Activated CD4-positive, alpha-beta T cell treated with anti-CD3 and anti-CD28 coated beads for 4 hours (primary cell): ENCODE results near the gene NQO1.

ENCODE experiments used
- DNase-seq, 2 donors: peaks; one replicate each; pipeline ENCODE4 v3.0.0-alpha.2; 2020

Gene NQO1

DNA sequence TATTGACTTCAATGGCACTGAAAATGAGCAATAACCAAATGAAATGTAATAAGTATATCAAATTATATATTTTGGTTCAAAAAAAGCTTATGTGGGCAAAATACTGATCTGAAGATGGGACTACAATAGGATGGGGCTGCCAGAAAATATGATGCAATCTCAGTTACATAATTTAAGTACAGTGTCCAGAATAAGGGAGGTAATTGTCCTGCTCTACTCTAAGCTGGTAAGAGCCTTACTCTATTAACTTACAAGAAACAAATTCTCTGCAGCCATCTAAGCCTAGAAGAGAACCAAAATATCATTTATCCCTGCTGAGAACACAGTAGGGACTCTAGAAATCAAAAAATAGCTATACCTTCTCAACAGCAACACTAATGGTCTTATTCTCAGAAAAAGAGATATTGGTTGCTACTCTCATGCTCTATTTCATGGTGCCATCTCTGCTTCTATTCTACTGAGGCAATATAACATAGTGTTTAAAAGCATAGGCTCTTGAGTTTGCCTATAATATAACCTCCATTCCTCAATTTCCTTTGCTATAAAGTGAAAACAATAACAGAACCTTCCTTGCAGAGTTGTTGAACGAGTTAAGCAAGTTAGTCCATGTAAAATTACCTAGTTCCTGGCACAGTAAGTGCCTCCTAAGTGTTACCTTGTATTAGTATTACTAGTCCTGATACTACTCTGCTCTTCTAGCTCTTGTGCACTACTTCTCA, 19.9 kb downstream of the NQO1 start:
- no peak for DNase-seq

DNA sequence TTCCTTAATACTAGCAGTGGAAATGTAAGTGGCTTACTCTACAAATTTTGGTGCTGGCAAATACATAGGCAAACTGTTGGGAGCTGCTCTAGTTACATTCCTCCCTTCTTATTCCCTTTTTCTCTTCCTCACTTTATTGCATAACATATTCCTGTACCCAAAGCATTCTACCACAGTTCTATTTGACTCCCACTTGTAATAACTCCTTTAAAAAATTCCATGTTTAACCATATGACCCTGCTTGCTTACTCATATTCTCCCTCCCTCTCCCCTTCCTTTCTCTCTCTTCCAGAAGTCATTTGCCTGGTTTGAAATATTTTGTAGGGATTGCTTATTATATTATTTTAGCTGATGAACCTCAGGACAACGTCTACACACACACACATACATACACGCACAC, 22.7 kb downstream of the NQO1 start:
- no peak for DNase-seq

GRCh38 chr16:69701866-69702265, 24.5 kb downstream of the NQO1 start:
- DNase-seq = no peak

- DNase-seq = no peak
Observed at GRCh38 chr16:69701452-69701851, 24.9 kb downstream of the NQO1 start.

DNA sequence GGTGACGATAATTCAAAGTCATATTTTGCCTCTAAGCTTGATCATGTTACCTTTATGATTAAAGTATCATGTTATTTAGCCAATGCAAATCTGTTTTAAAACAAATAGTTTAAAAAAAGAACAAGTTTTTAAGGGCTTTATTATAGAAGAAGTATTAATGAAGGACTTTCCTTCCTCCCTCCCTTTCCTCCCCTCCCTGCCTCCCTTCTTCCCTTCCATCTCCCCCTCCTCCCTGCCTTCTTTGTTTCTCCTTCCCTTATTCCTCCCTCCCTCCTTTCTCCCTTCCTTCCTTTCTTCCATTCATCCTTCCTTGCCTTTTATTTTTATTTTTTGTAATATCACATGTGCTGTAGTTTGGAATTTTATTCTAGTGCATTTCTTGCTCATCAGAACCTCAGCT, 26.4 kb downstream of the NQO1 start:
- no peak for DNase-seq

DNA sequence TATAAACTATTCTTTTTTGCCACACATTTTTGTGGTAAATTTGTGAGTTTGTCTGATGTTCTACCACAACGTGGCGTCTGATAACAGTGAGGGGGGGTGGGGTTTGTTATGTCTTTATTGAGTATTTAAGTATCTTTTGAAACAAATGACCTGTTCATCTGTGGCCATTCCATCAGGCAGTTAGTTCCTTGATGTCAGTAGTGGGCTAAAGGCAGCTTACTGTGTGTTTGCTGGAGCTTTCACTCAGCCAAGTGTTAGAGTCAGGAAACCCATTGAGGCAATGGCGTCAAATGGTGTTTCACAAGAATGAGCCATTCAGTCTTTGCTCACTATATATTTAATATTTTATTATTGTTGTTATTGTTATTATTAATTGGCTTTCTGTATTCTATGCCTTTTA, 28.0 kb downstream of the NQO1 start:
- no peak for DNase-seq

DNA sequence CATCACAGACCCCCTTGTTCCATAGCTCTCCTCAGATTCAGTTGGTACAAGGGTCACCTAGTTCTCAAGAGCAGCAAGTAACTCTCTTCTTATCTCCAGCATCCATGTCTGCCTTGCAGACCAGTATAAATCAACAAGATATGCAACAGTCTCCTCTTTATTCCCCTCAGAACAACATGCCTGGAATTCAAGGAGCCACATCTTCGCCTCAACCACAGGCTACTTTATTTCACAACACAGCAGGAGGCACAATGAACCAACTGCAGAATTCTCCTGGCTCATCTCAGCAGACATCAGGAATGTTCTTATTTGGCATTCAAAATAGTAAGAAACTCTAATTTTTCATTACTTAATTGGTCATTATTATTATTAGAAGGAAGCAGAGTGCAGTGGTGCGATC, 32.4 kb downstream of the NQO1 start:
- DNase-seq = no peak

GRCh38 chr16:69691980-69692911, 34.1 kb downstream of the NQO1 start:
- DNase-seq = no peak

GRCh38 chr16:69688589-69688988, 37.8 kb downstream of the NQO1 start:
- DNase-seq = no peak

- DNase-seq = no peak
Observed at GRCh38 chr16:69680358-69680757, 46.0 kb downstream of the NQO1 start.

DNA sequence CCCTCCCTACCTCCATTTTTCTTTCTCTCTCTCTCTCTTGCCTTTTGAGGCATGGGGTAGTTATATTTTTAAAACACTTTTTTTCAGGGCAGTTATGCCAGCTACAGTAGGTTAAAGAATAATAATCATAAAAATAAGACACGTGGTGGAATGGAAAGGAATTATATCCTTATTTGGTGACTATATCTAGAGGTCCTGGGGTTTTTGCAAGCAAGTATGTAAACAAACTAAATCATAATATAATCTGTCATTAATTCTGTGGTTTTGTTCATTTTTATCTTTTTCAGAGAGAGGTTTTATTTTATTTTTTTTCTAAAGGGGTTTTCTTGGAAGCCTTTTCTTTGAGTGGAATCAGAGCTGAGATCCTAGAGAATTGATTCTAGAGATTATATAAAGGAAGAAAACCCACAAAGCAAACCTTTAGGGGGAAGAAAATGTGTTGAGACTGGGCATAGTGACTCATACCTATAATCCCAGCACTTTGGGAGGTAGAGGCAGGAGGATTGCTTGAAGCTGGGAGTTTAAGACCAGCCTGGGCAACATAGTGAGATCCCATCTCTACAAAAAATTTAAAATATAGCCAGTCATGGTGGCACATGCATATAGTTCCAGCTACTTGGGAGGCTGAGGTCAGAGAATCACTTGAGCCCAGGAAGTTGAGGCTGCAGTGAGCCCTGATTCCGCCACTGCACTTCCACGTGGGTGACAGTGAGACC, 53.2 kb downstream of the NQO1 start:
- no peak for DNase-seq

GRCh38 chr16:69672315-69672997, 53.9 kb downstream of the NQO1 start:
- DNase-seq = no peak

DNA sequence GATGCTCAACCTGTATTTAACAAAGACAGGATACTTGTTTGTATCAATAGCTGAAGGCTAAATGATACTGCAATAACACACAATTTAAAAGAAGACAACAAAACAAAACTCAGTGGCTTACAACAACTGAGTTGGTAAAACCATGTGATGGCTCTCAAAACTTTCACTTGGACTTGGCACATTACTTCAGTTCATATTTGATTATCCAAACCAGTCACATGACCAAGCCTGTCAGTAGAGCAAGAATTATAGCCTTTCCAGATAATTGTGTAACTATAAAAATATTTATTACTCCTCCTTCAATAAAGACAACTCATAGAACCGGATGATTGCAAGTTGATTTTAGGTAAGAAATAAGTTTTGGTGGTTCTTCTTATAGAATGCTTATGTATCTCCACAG, 56.8 kb downstream of the NQO1 start:
- no peak for DNase-seq

- DNase-seq = no peak
Observed at GRCh38 chr16:69663846-69664245, 62.5 kb downstream of the NQO1 start.

GRCh38 chr16:69662901-69663300, 63.5 kb downstream of the NQO1 start:
- no peak for DNase-seq

DNA sequence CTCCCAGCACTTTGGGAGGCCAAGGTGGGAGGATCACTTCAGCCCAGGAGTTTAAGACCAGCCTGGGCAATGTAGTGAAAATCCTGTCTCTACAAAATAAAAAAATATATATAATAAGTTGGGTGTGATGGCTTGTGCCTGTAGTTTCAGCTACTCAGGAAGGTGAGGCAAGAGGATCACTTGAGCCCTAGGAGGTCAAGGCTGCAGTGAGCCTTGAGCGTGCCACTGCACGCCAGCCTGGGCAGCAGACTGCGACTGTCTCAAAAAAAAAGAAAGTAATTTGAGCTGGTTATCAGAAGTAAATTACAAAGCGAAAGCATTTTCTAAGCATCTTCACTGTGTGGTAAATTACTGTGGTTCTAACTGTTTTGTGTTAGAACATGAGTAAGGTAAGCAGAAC, 66.2 kb downstream of the NQO1 start:
- DNase-seq = no peak
